Fibroblast of lung (primary cell): ENCODE data around the gene NCAN.

Experiments
- EZH2 ChIP-seq: IDR thresholded peaks from 2 replicates; pipeline ENCODE4 v1.5.1; 2012; ENCODE audit warnings: low read length, control low read depth, mild to moderate bottlenecking; ENCODE audit errors: missing control alignments
- TF ChIP-seq, protein P1 (sequence below), 2 donors: IDR thresholded peaks in 1 of 2; conservative IDR thresholded peaks in 1 of 2; 1 replicate in 1 of 2; 2 replicates in 1 of 2; pipeline ENCODE4 v1.5.1; 2011 to 2012; ENCODE audit warnings: low read length in 2 of 2, control low read depth in 1 of 2, inconsistent platforms in 1 of 2, low read depth in 1 of 2, mild to moderate bottlenecking in 1 of 2

DNA sequence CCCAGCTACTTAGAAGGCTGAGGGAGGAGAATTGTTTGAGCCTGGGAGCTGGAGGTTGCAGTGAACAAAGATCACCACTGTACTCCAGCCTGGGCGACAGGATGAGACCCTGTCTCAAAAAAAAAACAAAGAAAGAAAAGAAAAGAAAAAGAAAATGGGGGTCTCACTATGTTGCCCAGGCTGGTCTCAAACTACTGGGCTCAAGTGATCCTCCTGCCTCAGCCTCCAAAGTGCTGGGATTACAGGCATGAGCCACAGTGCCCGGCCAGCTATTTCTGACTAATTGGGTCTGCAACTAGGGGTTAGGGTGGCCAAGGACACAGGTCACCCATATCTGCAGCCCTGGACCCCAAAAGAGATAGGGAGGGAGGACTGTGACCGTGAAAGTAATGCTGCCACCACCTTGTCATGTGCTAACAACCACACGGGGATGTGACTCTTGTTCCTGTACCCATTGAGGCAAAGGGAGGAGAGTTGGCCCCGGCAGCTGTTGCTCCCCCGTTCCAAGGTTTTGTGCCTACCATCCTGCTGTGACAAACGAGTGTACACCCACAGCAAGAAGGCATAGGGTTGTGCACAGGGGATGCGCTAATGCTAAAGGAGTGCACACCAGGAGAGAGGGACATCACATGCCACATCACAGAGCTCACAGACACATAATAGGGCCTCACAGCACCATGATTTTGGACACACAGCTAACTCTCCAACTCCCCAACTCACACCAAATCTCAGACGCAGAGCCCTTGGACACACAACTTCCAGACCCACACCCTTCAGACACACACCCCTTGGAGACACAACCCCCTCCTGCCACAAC, 42.3 kb upstream of the NCAN start:
- TF ChIP-seq, protein P1, sequence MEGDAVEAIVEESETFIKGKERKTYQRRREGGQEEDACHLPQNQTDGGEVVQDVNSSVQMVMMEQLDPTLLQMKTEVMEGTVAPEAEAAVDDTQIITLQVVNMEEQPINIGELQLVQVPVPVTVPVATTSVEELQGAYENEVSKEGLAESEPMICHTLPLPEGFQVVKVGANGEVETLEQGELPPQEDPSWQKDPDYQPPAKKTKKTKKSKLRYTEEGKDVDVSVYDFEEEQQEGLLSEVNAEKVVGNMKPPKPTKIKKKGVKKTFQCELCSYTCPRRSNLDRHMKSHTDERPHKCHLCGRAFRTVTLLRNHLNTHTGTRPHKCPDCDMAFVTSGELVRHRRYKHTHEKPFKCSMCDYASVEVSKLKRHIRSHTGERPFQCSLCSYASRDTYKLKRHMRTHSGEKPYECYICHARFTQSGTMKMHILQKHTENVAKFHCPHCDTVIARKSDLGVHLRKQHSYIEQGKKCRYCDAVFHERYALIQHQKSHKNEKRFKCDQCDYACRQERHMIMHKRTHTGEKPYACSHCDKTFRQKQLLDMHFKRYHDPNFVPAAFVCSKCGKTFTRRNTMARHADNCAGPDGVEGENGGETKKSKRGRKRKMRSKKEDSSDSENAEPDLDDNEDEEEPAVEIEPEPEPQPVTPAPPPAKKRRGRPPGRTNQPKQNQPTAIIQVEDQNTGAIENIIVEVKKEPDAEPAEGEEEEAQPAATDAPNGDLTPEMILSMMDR (conservative IDR thresholded peaks at IDR 0.05 in 1 of 2, IDR thresholded peaks at IDR 0.05 in 1 of 2; ENCODE audit: low read depth in 1 of 2, low read length in 2 of 2) = no peak
- no peak for TF ChIP-seq EZH2
